UCSD-AML1 (cell line): Measurements from ENCODE around the gene NUDT2.

Source experiments
- DNase-seq: peaks from one replicate; lab custom pipeline; 2025; ENCODE audit not compliant: unreplicated experiment; lab: John Stamatoyannopoulos, UW

Gene NUDT2

DNA sequence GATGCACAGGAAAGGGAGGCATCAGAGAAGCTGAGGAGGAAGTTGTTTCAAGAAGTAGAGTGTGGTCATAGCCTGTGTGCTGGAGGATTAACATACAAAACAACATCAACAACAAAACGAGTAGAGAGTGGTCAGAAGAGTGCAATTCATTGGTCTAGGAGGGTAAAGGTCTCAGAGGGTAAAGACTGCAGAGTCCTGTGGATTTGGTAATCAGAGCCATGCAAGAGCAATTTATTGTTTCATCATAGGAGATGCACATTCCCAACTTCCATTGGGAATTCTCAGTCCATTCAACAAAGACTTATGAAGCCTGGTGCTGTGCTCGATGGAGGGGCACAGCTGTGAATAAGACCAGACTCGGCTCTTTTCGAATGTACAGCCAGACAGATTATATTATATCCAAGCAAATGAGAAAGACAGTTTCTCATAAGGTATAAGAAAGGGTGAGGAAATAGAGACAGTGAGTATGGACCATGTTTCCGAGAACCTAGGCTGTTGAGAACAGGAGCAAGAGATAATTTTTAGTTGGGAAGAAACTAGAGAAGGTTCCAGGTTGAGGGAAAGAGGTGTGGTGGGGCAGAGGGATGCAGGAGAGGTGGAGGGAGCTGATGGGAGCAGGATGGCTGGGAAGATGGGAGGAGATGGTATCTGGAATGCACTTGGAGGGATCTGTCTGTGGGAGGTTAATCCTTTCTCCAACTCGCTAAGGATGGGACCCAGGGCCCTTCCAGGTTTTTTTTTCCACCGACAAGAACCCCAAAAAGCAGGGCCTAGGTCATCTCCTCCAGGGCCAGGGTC is 55.2 kb downstream of the NUDT2 start:
- DNase-seq = no peak

DNA sequence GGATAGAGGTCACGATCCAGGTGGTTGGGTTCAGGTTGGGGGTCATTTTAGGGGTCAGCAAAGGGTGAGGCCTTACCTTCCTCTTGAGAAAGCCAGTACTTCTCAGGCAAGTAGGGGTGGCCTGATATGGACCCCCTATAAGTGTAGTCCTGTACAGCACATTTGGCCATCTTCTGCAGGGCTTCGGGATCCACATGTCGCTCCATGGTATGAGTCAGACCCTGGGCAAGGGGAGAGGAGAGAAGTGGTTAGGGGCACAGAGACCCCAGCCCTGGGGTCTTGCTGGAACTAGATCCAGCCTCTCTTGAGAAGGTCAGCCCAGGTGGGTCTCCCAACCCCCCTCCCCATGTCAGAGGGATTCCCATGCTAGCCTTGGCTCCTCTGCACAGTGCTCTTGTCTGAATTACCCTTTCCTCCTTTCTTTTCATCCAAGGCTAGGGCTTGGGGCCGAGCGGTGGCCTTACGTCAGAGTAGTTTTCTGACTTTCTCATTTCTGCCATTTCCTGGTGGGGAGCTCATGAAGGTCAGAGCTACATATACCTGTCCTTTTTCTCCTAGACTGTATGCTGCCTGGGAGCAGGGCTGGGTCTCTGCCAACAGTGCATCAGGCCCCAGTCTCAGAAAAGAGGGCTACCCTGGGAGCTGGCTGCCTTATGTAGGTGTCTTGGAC is 56.3 kb downstream of the NUDT2 start:
- no peak for DNase-seq

DNA sequence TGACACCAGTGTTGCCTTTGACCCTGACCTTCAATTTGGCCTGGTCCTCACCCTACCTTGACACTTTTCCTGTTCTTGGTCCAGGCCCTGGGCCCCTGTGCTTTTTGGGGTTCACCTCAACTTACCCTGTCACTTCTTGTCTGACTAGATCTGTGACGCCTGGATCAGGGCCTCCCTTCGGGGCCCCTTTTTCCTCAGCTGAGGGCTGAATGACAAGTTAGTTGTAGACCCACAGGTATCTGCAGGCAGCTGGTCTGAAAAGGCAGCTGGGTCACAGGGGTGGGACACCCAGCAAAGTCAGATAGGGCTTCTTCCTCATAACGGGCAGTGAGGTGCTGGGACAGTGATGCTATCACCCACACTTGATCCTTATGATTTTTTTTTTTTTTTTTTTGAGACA is 57.3 kb downstream of the NUDT2 start:
- no peak for DNase-seq

DNA sequence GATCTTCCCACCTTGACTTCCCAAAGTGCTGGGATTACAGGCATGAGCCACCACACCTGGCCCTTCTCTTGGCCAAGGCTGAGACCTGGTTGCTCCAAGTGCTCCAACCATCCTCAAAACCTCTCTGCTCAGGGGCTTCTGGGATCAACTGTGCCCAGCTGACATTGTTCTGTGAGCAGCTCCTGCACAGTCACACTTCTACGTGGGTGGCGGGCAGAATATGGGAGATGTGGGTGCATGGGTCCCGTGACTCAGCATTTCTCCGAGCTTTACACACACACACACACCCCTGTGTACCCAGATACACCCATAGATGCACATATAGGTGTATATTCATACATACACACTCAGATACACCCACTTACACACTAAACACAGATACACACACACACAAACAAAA is 57.9 kb downstream of the NUDT2 start:
- no peak for DNase-seq

DNA sequence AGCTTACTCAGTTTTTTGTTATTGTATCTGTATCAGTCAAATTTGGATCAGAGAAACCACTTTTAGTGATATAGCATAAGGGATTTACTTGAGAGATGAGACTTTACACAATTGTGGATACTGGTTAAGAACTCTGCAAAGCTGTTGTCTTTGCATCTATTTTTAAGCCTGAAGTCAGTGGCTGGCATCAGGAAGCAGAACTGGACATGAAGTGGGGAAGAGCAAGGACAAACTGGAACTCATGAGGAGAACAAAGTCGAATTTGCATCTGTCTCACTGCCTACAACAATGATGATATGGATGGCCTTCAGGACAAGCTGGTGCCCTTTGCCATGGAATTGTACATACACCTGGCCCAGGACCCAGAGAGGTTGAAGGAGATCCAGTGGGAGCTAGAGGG is 63.1 kb downstream of the NUDT2 start:
- DNase-seq = no peak
